Smooth muscle cell (in vitro differentiated cells): ENCODE measurements around the gene RRBP1. TPM values are rescaled to one million over a fixed set of nuclear protein-coding genes. Genes with fewer than 3 reads are reported as not detected.

Experiments used
- DNase-seq: peaks from one replicate; lab custom pipeline; 2025; ENCODE audit not compliant: unreplicated experiment; lab: John Stamatoyannopoulos, UW
- H2AFZ ChIP-seq: fragments of 200-600 bp; sonication (generic); 2 replicates; pipeline ENCODE4 v1.6.0; 2016; ENCODE audit warnings: antibody characterized with exemption, low read depth, mild to moderate bottlenecking
- H3F3A ChIP-seq: fragments of 200-600 bp; sonication (generic); 2 replicates; pipeline ENCODE4 v1.6.0; 2017; ENCODE audit warnings: antibody characterized with exemption, low read depth
- H3K27ac ChIP-seq: fragments of 200-600 bp; sonication (generic); 2 replicates; pipeline ENCODE4 v1.5.1; 2016; ENCODE audit warnings: low read depth, mild to moderate bottlenecking
- H3K27me3 ChIP-seq: fragments of 200-600 bp; sonication (generic); 2 replicates; pipeline ENCODE4 v1.6.1; 2016; ENCODE audit warnings: low read depth, mild to moderate bottlenecking
- H3K36me3 ChIP-seq: fragments of 200-600 bp; sonication (generic); 2 replicates; pipeline ENCODE4 v1.5.1; 2016; ENCODE audit warnings: low read depth
- H3K4me1 ChIP-seq: fragments of 200-600 bp; sonication (generic); 2 replicates; pipeline ENCODE4 v1.5.1; 2016; ENCODE audit warnings: low read depth
- H3K4me2 ChIP-seq: fragments of 200-600 bp; sonication (generic); 2 replicates; pipeline ENCODE4 v1.6.0; 2016; ENCODE audit warnings: mild to moderate bottlenecking
- H3K4me3 ChIP-seq: fragments of 200-600 bp; sonication (generic); 2 replicates; pipeline ENCODE4 v1.5.1; 2016; ENCODE audit warnings: mild to moderate bottlenecking
- H3K79me2 ChIP-seq: fragments of 200-600 bp; sonication (generic); 2 replicates; pipeline ENCODE4 v1.6.0; 2016; ENCODE audit warnings: low read depth, mild to moderate bottlenecking
- H3K9ac ChIP-seq: fragments of 200-600 bp; sonication (generic); 2 replicates; pipeline ENCODE4 v1.6.0; 2016; ENCODE audit warnings: low read depth
- H3K9me3 ChIP-seq: fragments of 200-600 bp; sonication (generic); replicated peaks from 2 replicates; pipeline ENCODE4 v1.5.1; 2016; ENCODE audit warnings: low read depth
- H4K20me1 ChIP-seq: fragments of 200-600 bp; sonication (generic); 2 replicates; pipeline ENCODE4 v1.6.0; 2016; ENCODE audit warnings: low read depth
- WGBS: methylation state at CpG from one replicate; pipeline ENCODE4 v1.1.7; 2016; ENCODE audit warnings: low lambda C conversion rate; 5-methylcytosine and 5-hydroxymethylcytosine counted together
- polyA plus RNA-seq: library from polyadenylated mRNA; unstranded; fragments of >200 nt; fragmentation: Nextera tagmentation; extraction: Ambion mirVana; gene quantifications from 2 replicates; pipeline ENCODE4 v1.2.1, GENCODE V29; 2016
- total RNA-seq: library from RNA; depleted of rRNA; stranded (reverse); fragments of >200 nt; gene quantifications from 2 replicates; pipeline ENCODE4 v1.2.3, GENCODE V29; 2014
- TF ChIP-seq, protein P1 (sequence below): fragments of 200-600 bp; sonication (generic); IDR thresholded peaks from 2 replicates; pipeline ENCODE4 v1.5.1; 2017; ENCODE audit warnings: borderline replicate concordance, mild to moderate bottlenecking, antibody characterized with exemption; ENCODE audit not compliant: insufficient read depth, poor library complexity, severe bottlenecking

Gene RRBP1
- total and polyA plus RNA-seq, 2 experiments from 2014 or later = 142 to 226 TPM

GRCh38 chr20:17663486-17663885, 18.6 kb downstream of the RRBP1 start:
- Histone ChIP-seq H3K79me2 (peaks cover 100% of the 10 kb centered on the region), H3K27ac (peak overlapping the region; percentile 89), H3F3A (peaks cover 42% of the 10 kb centered on the region), H3K36me3 (peaks cover under 1% of the 10 kb centered on the region), H3K9ac (no peak overlapping the region), H3K4me2 (peak overlapping the region; percentile 38), H2AFZ (no peak overlapping the region), H3K9me3 (no peaks in the 10 kb centered on the region), H3K4me1 (peaks cover 21% of the 10 kb centered on the region), H3K27me3 (no peaks in the 10 kb centered on the region), H3K4me3 (no peak overlapping the region), H4K20me1 (peaks cover 100% of the 10 kb centered on the region)
- TF ChIP-seq, protein P1, sequence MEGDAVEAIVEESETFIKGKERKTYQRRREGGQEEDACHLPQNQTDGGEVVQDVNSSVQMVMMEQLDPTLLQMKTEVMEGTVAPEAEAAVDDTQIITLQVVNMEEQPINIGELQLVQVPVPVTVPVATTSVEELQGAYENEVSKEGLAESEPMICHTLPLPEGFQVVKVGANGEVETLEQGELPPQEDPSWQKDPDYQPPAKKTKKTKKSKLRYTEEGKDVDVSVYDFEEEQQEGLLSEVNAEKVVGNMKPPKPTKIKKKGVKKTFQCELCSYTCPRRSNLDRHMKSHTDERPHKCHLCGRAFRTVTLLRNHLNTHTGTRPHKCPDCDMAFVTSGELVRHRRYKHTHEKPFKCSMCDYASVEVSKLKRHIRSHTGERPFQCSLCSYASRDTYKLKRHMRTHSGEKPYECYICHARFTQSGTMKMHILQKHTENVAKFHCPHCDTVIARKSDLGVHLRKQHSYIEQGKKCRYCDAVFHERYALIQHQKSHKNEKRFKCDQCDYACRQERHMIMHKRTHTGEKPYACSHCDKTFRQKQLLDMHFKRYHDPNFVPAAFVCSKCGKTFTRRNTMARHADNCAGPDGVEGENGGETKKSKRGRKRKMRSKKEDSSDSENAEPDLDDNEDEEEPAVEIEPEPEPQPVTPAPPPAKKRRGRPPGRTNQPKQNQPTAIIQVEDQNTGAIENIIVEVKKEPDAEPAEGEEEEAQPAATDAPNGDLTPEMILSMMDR = no peak
- no peak for DNase-seq
- WGBS = 32% methylated on average over 5 of the region's 5 CpGs

DNA sequence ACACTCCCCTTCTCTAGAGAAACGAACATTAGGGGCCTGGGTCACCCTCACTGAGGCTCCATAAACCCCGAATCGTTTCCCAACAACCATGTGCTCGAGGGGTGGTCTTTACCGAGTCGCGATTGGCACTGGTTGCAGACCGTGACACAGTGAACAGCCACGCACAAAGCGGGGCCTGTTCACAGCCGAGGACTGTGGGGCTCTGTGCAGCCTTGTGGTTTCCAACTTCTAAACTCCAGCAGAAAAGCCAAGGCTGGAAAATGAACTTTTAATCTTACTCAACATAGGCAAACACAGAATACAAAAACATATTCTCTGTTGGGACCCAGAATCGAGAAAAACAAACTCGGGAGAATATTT, 19.0 kb downstream of the RRBP1 start:
- peak overlapping the region; percentile 38 for H3K4me2 ChIP-seq
- peaks cover 21% of the 10 kb centered on the region for H3K4me1 ChIP-seq
- no peaks in the 10 kb centered on the region for H3K9me3 ChIP-seq
- TF ChIP-seq, protein P1 = no peak
- H3K27ac ChIP-seq = peak overlapping the region; percentile 89
- H3K4me3 ChIP-seq = no peak overlapping the region
- H3K79me2 ChIP-seq = peaks cover 100% of the 10 kb centered on the region
- peaks cover 5% of the 10 kb centered on the region for H3K36me3 ChIP-seq
- no peak for DNase-seq
- H2AFZ ChIP-seq = no peak overlapping the region
- peak overlapping the region; percentile 10 for H3K9ac ChIP-seq
- peaks cover 100% of the 10 kb centered on the region for H4K20me1 ChIP-seq
- H3K27me3 ChIP-seq = no peaks in the 10 kb centered on the region
- peaks cover 45% of the 10 kb centered on the region for H3F3A ChIP-seq
- WGBS = 77% methylated on average over 13 of the region's 13 CpGs

- 43% methylated on average over 10 of the region's 10 CpGs for WGBS
- TF ChIP-seq, protein P1 = no peak
- Histone ChIP-seq H3K27ac (peak overlapping the region; percentile 89), H3K79me2 (peaks cover 100% of the 10 kb centered on the region), H2AFZ (no peak overlapping the region), H3K4me3 (no peak overlapping the region), H4K20me1 (peaks cover 100% of the 10 kb centered on the region), H3K27me3 (no peaks in the 10 kb centered on the region), H3K4me2 (peak overlapping the region; percentile 38), H3K9me3 (no peaks in the 10 kb centered on the region), H3K36me3 (peaks cover 6% of the 10 kb centered on the region), H3K9ac (peak overlapping the region; percentile 10), H3F3A (peaks cover 49% of the 10 kb centered on the region), H3K4me1 (peaks cover 21% of the 10 kb centered on the region)
- no peak for DNase-seq
Observed at GRCh38 chr20:17662333-17663039, 19.6 kb downstream of the RRBP1 start.

DNA sequence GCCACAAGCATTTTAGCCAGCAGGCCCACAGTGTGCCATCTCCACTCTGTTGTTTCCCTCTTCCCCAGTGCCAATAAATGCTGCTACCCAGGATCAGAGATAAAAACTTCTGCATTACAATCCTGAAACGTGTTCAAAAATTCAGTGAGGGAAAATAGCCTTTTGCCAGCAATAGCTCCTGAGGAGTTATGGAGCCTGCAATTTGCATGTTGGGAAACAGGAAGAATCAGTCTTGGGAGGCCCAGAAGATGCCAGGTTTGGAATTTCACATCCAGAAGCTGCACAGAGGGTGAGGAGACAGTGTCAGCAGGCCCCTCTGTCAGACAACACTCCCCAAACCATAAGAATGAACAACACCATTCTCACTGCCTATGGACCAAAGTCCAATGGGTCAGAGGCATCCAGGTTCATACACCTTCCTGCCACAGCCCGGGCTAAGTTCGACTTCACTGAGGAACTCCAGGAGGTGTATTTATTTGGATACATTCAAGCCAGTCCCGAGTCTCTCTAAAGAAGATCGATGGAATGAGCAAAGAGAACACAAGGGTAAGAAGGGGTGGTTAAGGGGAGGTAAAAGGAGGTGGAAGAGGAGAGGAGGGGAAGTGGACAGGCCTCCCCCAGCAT, 20.8 kb downstream of the RRBP1 start:
- H3K27me3 ChIP-seq = no peaks in the 10 kb centered on the region
- peaks cover 100% of the 10 kb centered on the region for H4K20me1 ChIP-seq
- WGBS = 90% methylated on average over 5 of the region's 5 CpGs
- DNase-seq = no peak
- peaks cover 100% of the 10 kb centered on the region for H3K79me2 ChIP-seq
- H3K4me3 ChIP-seq = no peak overlapping the region
- H3K9ac ChIP-seq = no peak overlapping the region
- peaks cover 21% of the 10 kb centered on the region for H3K4me1 ChIP-seq
- TF ChIP-seq, protein P1 = no peak
- H3K9me3 ChIP-seq = no peaks in the 10 kb centered on the region
- H3F3A ChIP-seq = peaks cover 45% of the 10 kb centered on the region
- no peak overlapping the region for H3K4me2 ChIP-seq
- H2AFZ ChIP-seq = no peak overlapping the region
- peaks cover 6% of the 10 kb centered on the region for H3K36me3 ChIP-seq
- H3K27ac ChIP-seq = peak overlapping the region; percentile 89
